OCI-LY3 (cell line): Measurements from ENCODE around the gene CELF2.
A peak's percentile ranks its signal among the peaks of the same experiment; 100 is the strongest.

Experiments
- H2AFZ ChIP-seq: fragments of 200-600, 300-600 bp; shearing (Covaris generic); 2 replicates; pipeline ENCODE4 v1.6.0; 2014; ENCODE audit warnings: antibody characterized with exemption, low read depth, low read length
- H3K27ac ChIP-seq: fragments of 200-600, 300-600 bp; sonication (generic); 2 replicates; pipeline ENCODE4 v1.5.1; 2014; ENCODE audit warnings: mild to moderate bottlenecking, low read length, moderate library complexity, mixed read lengths
- H3K27me3 ChIP-seq: fragments of 200-600, 300-600 bp; sonication (generic); 2 replicates; pipeline ENCODE4 v1.6.1; 2014; ENCODE audit warnings: low read depth, low read length, mixed read lengths
- H3K36me3 ChIP-seq: fragments of 200-600, 300-600 bp; sonication (generic); replicated peaks from 2 replicates; pipeline ENCODE3; 2014; ENCODE audit warnings: low read depth, low read length, mixed read lengths
- H3K4me1 ChIP-seq: fragments of 300-600, 200-600 bp; sonication (generic); 2 replicates; pipeline ENCODE4 v1.6.1; 2014; ENCODE audit warnings: low read length, mixed read lengths
- H3K4me2 ChIP-seq: fragments of 200-600, 300-600 bp; sonication (generic); 2 replicates; pipeline ENCODE4 v1.6.1; 2014; ENCODE audit warnings: low read length, mixed read lengths
- H3K4me3 ChIP-seq: fragments of 300-600, 200-600 bp; sonication (generic); 2 replicates; pipeline ENCODE4 v1.5.1; 2014; ENCODE audit warnings: antibody characterized with exemption, mild to moderate bottlenecking, low read length, moderate library complexity
- H3K79me2 ChIP-seq: fragments of 300-600, 200-600 bp; shearing (Covaris generic); 2 replicates; pipeline ENCODE4 v1.6.1; 2014; ENCODE audit warnings: mild to moderate bottlenecking, low read length, mixed read lengths
- H3K9ac ChIP-seq: fragments of 300-600, 200-600 bp; shearing (Covaris generic); 2 replicates; pipeline ENCODE4 v1.6.0; 2014; ENCODE audit warnings: mild to moderate bottlenecking, low read length, moderate library complexity
- H3K9me3 ChIP-seq: fragments of 200-600, 300-600 bp; shearing (Covaris generic); 2 replicates; pipeline ENCODE4 v1.6.1; 2014; ENCODE audit warnings: low read length, mixed read lengths; ENCODE audit not compliant: insufficient read depth
- H4K20me1 ChIP-seq: fragments of 200-600, 300-600 bp; sonication (generic); 2 replicates; pipeline ENCODE4 v1.6.1; 2016; ENCODE audit warnings: low read length, mixed read lengths; ENCODE audit not compliant: insufficient read depth
- EZH2phosphoT487 ChIP-seq: fragments of 200-600 bp; shearing (Covaris generic); IDR thresholded peaks from 2 replicates; pipeline ENCODE4 v1.6.1; 2018; ENCODE audit warnings: antibody characterized with exemption, mixed run types, low read depth
- TF ChIP-seq, protein P1 (sequence below): fragments of 200-600, 300-600 bp; sonication (generic); IDR thresholded peaks from 2 replicates; pipeline ENCODE4 v1.5.1; 2014; ENCODE audit warnings: antibody characterized with exemption, low read length, low read depth

The CELF2 gene

DNA sequence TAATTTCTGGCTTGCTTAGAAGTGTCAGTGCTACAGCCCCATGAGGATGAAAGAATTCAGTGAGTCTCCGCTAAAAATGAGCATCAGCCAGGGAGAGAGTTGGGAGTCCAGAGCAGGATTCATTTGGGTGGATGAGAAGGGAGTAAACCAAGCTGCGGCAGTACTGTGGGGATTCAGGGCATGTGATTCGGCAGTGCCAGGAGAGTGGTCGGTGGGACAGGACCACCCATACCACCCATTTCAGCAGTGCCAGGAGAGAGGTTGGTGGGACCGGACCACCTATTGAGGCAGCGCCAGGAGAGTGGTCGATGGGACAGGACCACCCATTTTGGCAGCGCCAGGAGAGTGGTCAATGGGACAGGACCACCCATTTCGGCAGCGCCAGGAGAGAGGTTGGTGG lies 144.2 kb downstream of the CELF2 start:
- Histone ChIP-seq H3K27me3 (peaks cover 19% of the 10 kb centered on the region; the same call in 1 of the 2 replicates), H3K9me3 (no peaks in the 10 kb centered on the region), H3K79me2 (no peaks in the 10 kb centered on the region), H3K4me3 (no peak overlapping the region), H3K9ac (no peak overlapping the region), H3K36me3 (no peaks in the 10 kb centered on the region), H3K27ac (no peak overlapping the region), H3K4me1 (peaks cover 32% of the 10 kb centered on the region), H4K20me1 (no peaks in the 10 kb centered on the region), H2AFZ (no peak overlapping the region), H3K4me2 (no peak overlapping the region)
- TF ChIP-seq, protein P1, sequence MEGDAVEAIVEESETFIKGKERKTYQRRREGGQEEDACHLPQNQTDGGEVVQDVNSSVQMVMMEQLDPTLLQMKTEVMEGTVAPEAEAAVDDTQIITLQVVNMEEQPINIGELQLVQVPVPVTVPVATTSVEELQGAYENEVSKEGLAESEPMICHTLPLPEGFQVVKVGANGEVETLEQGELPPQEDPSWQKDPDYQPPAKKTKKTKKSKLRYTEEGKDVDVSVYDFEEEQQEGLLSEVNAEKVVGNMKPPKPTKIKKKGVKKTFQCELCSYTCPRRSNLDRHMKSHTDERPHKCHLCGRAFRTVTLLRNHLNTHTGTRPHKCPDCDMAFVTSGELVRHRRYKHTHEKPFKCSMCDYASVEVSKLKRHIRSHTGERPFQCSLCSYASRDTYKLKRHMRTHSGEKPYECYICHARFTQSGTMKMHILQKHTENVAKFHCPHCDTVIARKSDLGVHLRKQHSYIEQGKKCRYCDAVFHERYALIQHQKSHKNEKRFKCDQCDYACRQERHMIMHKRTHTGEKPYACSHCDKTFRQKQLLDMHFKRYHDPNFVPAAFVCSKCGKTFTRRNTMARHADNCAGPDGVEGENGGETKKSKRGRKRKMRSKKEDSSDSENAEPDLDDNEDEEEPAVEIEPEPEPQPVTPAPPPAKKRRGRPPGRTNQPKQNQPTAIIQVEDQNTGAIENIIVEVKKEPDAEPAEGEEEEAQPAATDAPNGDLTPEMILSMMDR = no peak
- no peak for TF ChIP-seq EZH2phosphoT487

DNA sequence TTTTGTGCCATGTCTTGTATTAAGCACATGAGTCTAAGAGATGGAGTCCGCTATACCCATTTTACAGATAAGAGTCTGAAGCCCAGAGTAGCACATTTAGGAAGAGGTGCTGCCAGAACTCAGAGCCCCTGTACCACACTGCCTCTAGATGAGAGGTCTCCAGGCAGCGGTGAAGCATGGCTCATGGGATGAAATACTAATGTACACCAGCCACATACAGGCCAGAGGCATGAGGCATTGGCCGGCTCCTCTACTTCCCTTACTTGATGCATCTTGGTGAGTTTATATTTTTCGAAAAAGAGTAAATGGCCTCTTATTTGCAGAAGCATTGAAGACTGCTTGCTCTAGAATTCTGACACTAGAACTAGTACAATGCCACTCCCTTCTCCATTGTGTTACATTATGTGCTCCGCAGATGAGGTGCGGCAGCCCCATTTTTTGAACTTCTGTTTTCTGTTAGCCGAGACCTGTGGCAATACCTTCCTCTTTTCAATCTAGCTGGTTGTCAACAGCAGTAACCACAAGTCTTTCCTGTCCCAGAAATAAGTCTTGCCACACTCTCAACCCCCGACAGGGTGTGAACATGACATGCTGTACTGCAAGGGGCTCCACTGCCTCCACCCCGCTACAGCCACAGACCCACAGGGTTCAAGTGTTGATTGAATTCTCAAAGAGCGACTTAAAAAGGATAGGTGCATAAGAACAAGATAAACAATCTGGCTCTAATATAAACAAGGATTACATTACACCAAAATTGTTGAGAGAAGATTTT lies 145.3 kb downstream of the CELF2 start:
- peaks cover 19% of the 10 kb centered on the region; the same call in 1 of the 2 replicates for H3K27me3 ChIP-seq
- H3K36me3 ChIP-seq = no peaks in the 10 kb centered on the region
- H2AFZ ChIP-seq = no peak overlapping the region
- H3K4me1 ChIP-seq = peaks cover 43% of the 10 kb centered on the region
- H3K9me3 ChIP-seq = no peaks in the 10 kb centered on the region
- TF ChIP-seq EZH2phosphoT487 = no peak
- TF ChIP-seq, protein P1 = no peak
- H4K20me1 ChIP-seq = no peaks in the 10 kb centered on the region
- H3K79me2 ChIP-seq = no peaks in the 10 kb centered on the region
- H3K4me3 ChIP-seq = peak overlapping the region; percentile 93
- H3K4me2 ChIP-seq = peak overlapping the region; percentile 99
- H3K9ac ChIP-seq = peak overlapping the region; percentile 81
- H3K27ac ChIP-seq = no peak overlapping the region

GRCh38 chr10:11163780-11164550 lies 146.3 kb downstream of the CELF2 start:
- peaks cover 44% of the 10 kb centered on the region for H3K4me1 ChIP-seq
- H3K36me3 ChIP-seq = no peaks in the 10 kb centered on the region
- no peak overlapping the region for H3K27ac ChIP-seq
- no peak for TF ChIP-seq EZH2phosphoT487
- TF ChIP-seq, protein P1 = no peak
- H3K79me2 ChIP-seq = no peaks in the 10 kb centered on the region
- no peaks in the 10 kb centered on the region for H4K20me1 ChIP-seq
- H3K9me3 ChIP-seq = no peaks in the 10 kb centered on the region
- H3K4me2 ChIP-seq = peak overlapping the region; percentile 99
- peaks cover 19% of the 10 kb centered on the region; the same call in 1 of the 2 replicates for H3K27me3 ChIP-seq
- H2AFZ ChIP-seq = peak overlapping the region; percentile 32; the same call in 1 of the 2 replicates
- peak overlapping the region; percentile 93 for H3K4me3 ChIP-seq
- peak overlapping the region; percentile 81 for H3K9ac ChIP-seq

DNA sequence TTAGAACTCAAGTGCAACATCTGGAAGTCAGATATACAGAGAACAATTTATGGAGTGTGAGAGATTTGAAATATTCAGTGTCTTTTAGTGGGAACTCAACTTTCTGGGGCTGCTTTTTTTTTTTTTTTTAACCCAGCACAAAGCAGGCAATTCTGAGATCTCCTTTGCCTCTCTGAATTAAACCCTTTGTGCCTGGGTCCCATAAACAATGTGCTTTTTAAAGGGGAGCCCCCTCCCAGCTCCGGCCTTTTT lies 146.8 kb downstream of the CELF2 start:
- Histone ChIP-seq H3K4me2 (peak overlapping the region; percentile 99), H3K4me3 (peak overlapping the region; percentile 93), H2AFZ (no peak overlapping the region), H3K4me1 (peaks cover 44% of the 10 kb centered on the region), H3K9ac (peak overlapping the region; percentile 81; the same call in 1 of the 2 replicates), H3K9me3 (no peaks in the 10 kb centered on the region), H3K27ac (no peak overlapping the region), H4K20me1 (no peaks in the 10 kb centered on the region), H3K36me3 (no peaks in the 10 kb centered on the region), H3K27me3 (peaks cover 19% of the 10 kb centered on the region; the same call in 1 of the 2 replicates), H3K79me2 (no peaks in the 10 kb centered on the region)
- TF ChIP-seq, protein P1 = no peak
- TF ChIP-seq EZH2phosphoT487 = no peak
